ENCODE data around the gene CASP4.
A peak's percentile ranks its signal among the peaks of the same experiment; 100 is the strongest.

The CASP4 gene

GRCh38 chr11:104968355-104968855 is at the start of gene CASP4:
Gene CASP4, minus strand, starts transcription at chr11:104968574. Its CDS starts 49 bp downstream, at chr11:104968525.
- peaks cover 54% of the 10 kb centered on the region for H3K36me3 Mint-ChIP-seq
- no peaks in the 10 kb centered on the region for H3K27me3 Mint-ChIP-seq
- peaks cover 29% of the 10 kb centered on the region for H3K9me3 Mint-ChIP-seq
- no peak for DNase-seq
- H3K4me1 Mint-ChIP-seq, result peaks cover 35% of the 10 kb centered on the region
- H3K27ac Mint-ChIP-seq, result peak within 1 kb of the TSS; percentile 92
- peak within 1 kb of the TSS; percentile 89 for H3K4me3 Mint-ChIP-seq
- CTCF ChIA-PET, result no interaction called here

DNA sequence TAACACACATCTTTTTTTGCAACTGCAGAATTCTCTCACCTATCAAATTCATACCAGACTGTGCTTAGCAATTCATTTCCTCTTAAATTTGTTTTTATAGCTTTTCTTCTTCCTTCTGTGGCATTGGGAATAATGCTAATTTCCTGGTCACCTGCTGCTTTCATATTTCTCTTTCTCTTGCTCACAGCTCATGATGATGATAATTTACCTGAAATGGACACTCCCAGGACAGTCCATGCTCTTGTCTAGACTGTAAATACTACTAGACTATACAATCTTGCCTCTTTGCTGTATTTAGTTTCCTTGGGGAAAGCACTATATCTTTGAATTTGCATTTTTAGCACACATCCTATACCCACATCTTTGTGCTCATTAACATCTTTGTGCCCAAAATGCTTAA is 39.1 kb upstream of the CASP4 start:
- Mint-ChIP-seq H3K36me3 (no peaks in the 10 kb centered on the region), H3K27ac (no peak overlapping the region), H3K27me3 (no peaks in the 10 kb centered on the region), H3K9me3 (no peaks in the 10 kb centered on the region), H3K4me3 (no peak overlapping the region), H3K4me1 (no peaks in the 10 kb centered on the region)
- no peak for DNase-seq
- CTCF ChIA-PET, result no interaction called here

DNA sequence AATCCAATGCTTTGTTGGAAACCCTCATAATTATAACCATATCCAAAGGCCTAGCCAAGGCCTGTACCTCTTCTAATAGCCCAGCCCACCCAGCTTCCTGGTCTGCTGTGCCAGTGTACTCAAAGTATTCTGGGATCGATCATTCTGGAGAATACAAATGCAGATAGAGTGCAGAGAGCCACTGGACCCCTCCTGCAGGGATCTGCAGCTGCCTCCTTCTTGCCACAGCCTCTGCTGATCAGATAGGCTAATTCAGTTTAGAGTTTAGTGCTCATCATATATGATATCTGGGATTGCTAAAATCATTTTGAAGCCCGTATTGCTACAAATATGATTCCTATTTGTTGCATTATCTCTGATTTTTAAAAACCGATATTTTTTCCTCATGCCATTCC is 37.1 kb upstream of the CASP4 start:
- DNase-seq, result no peak
- Mint-ChIP-seq H3K27me3 (no peaks in the 10 kb centered on the region), H3K36me3 (no peaks in the 10 kb centered on the region), H3K4me1 (peaks cover 5% of the 10 kb centered on the region), H3K9me3 (no peaks in the 10 kb centered on the region), H3K27ac (no peak overlapping the region), H3K4me3 (no peak overlapping the region)
- CTCF ChIA-PET, result no interaction called here

DNA sequence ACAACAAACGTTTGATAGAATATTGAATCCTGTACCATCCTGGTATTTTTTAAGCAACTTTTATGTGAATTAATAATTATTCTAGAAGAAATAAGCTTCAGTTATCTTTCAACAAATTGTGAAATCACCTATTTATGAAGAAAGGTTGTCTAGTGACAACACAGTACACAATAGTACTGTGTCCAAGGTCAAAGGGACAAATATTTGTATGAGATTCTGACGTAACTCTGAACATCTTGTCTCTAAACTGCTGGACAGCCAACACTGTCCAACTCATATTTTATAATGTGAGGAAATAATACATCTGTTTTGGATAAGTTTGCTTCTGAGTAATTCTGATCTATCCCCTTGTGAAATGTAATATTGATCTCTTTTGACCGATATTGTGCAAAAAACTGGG is 35.6 kb upstream of the CASP4 start:
- CTCF ChIA-PET, result no interaction called here
- Mint-ChIP-seq H3K4me1 (peaks cover 12% of the 10 kb centered on the region), H3K27me3 (no peaks in the 10 kb centered on the region)

DNA sequence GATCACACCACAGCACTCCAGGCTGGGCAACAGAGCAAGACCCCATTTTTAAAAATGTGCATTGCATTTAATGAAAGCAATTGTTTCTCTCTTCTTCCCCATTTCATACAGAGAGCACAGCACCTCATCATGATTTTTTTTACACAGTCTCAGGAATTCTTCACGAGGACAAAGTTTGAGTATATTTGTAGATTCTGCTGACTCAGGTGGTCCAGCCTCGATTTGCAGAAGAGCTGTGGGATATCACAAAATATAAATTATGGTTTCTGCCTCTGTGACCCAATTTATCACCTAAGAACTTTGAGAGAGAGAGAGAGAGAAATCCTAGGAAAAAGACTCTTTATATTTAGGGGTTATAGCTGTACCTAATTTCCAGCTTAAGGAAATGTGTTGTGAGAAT is 34.8 kb upstream of the CASP4 start:
- CTCF ChIA-PET, result interaction anchor here (0.9 kb wide), 1 partner anchor 394 kb away, joined by 3 read pairs; no protein-coding TSS in a partner anchor
- no peak for DNase-seq
- Mint-ChIP-seq H3K27ac (no peak overlapping the region), H3K4me3 (no peak overlapping the region), H3K27me3 (no peaks in the 10 kb centered on the region), H3K36me3 (no peaks in the 10 kb centered on the region), H3K4me1 (peaks cover 12% of the 10 kb centered on the region), H3K9me3 (no peaks in the 10 kb centered on the region)

More for the DNA sequence above, 35.6 kb upstream of the CASP4 start:
- DNase-seq, result no peak
- Mint-ChIP-seq H3K4me3 (no peak overlapping the region), H3K36me3 (no peaks in the 10 kb centered on the region), H3K9me3 (no peaks in the 10 kb centered on the region), H3K27ac (no peak overlapping the region)

- no peak overlapping the region for H3K27ac Mint-ChIP-seq
- no peak overlapping the region for H3K4me3 Mint-ChIP-seq
- peak; percentile 59 for DNase-seq
- no peaks in the 10 kb centered on the region for H3K9me3 Mint-ChIP-seq
- no peaks in the 10 kb centered on the region for H3K36me3 Mint-ChIP-seq
- H3K27me3 Mint-ChIP-seq, result no peaks in the 10 kb centered on the region
- CTCF ChIA-PET, result interaction anchor here (0.9 to 1.2 kb wide), 2 partner anchors 14 to 33 kb away, joined by 3 read pairs; no protein-coding TSS in a partner anchor
- peaks cover 12% of the 10 kb centered on the region for H3K4me1 Mint-ChIP-seq
Observed at GRCh38 chr11:105000797-105001196, 32.4 kb upstream of the CASP4 start.

DNA sequence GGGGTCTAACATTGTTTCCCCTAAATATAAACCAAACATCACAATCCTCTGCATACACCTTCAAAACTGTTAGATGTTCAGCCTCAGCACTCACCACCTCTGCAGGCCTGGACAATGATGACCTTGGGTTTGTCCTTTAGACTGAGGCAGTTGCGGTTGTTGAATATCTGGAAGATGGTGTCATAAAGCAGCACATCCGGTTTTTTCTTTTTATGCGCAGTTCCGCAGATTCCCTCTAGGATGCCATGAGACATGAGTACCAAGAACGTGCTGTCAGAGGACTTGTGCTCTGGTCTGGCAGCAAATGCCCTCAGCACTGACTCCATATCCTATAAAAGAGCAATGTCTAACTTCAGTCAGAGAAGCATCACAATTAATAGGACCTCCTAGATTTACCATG is 31.8 kb upstream of the CASP4 start:
- Mint-ChIP-seq H3K27me3 (no peaks in the 10 kb centered on the region), H3K9me3 (no peaks in the 10 kb centered on the region), H3K27ac (no peak overlapping the region), H3K4me1 (peaks cover 12% of the 10 kb centered on the region), H3K4me3 (no peak overlapping the region), H3K36me3 (no peaks in the 10 kb centered on the region)
- CTCF ChIA-PET, result interaction anchor here (0.9 to 1.2 kb wide), 2 partner anchors 14 to 34 kb away, joined by 3 read pairs; no protein-coding TSS in a partner anchor
- no peak for DNase-seq

- no peaks in the 10 kb centered on the region for H3K27me3 Mint-ChIP-seq
- DNase-seq, result no peak
- H3K27ac Mint-ChIP-seq, result no peak overlapping the region
- peaks cover 16% of the 10 kb centered on the region for H3K4me1 Mint-ChIP-seq
- no peaks in the 10 kb centered on the region for H3K36me3 Mint-ChIP-seq
- H3K4me3 Mint-ChIP-seq, result no peak overlapping the region
- no peaks in the 10 kb centered on the region for H3K9me3 Mint-ChIP-seq
- CTCF ChIA-PET, result no interaction called here
Observed at GRCh38 chr11:104999721-105000120, 31.3 kb upstream of the CASP4 start.

GRCh38 chr11:104997288-104997687 is 28.9 kb upstream of the CASP4 start:
- Mint-ChIP-seq H3K27ac (no peak overlapping the region), H3K4me1 (peaks cover 27% of the 10 kb centered on the region), H3K27me3 (no peaks in the 10 kb centered on the region), H3K4me3 (no peak overlapping the region), H3K36me3 (no peaks in the 10 kb centered on the region), H3K9me3 (no peaks in the 10 kb centered on the region)
- DNase-seq, result no peak
- CTCF ChIA-PET, result interaction anchor here (1.1 kb wide), 1 partner anchor 93 kb away, joined by 3 read pairs; no protein-coding TSS in a partner anchor

DNA sequence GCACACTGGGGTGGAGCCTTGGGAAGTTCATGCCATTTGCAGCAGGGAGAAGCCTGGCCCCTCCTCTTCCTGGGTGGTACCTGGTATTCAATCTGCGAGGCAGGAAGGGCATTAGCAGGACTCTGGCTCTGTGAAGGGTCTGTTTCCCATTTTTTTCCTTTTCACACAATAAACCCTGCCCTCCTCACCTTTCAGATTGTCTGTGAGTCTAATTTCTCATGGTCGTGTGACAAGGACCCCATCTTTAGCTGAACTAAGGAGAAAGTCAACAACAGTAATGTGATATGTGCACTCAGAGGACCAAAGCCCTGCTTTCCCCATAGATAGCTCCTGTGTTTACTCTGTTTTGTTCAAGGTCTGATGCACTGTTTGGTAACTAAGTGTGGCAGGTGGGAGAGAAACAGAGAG is 26.6 kb upstream of the CASP4 start:
- CTCF ChIA-PET, result no interaction called here
- no peak overlapping the region for H3K4me3 Mint-ChIP-seq

DNA sequence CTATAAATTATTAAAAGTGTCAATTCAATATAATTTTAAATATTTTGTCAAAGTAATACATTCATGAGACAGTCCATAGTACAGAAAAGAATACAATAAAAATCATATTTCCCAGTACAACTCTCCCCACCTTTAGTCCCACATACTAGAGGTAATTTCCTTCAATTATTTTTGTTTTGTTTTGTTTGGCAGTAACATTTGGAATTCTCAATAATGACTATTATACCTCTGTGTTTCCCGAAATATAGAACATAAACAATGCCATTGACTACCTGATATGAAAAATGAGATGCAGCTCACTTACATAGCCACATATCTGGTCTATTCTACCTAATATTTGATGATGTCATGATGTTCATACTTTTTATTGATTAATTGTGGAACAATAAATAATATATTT is 24.4 kb upstream of the CASP4 start:
- no peaks in the 10 kb centered on the region for H3K9me3 Mint-ChIP-seq
- H3K27me3 Mint-ChIP-seq, result no peaks in the 10 kb centered on the region
- peaks cover 16% of the 10 kb centered on the region for H3K4me1 Mint-ChIP-seq
- CTCF ChIA-PET, result no interaction called here
- no peaks in the 10 kb centered on the region for H3K36me3 Mint-ChIP-seq
- no peak overlapping the region for H3K4me3 Mint-ChIP-seq
- no peak for DNase-seq
- H3K27ac Mint-ChIP-seq, result no peak overlapping the region

More for the DNA sequence above, 26.6 kb upstream of the CASP4 start:
- Mint-ChIP-seq H3K4me1 (peaks cover 18% of the 10 kb centered on the region), H3K36me3 (no peaks in the 10 kb centered on the region), H3K9me3 (no peaks in the 10 kb centered on the region), H3K27ac (no peak overlapping the region), H3K27me3 (no peaks in the 10 kb centered on the region)
- DNase-seq, result no peak

DNA sequence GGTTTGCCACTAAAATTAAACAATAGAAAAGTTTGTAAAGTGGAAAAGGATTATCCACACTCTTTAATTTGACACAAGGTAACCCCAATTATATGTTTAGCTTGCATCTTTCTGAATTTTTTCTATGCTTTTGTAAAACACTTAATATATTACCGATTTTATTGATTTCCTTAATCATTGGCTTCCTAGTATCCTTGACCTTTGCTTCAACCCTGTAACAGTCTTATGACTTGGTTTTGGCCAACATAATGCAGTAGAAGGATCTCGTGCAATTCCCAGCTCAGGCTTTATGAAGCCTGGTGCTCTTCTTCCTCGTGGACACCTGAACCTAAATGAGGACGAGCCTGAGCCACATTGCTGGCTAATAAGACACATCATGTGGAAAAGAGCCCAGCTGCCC is 23.6 kb upstream of the CASP4 start:
- CTCF ChIA-PET, result no interaction called here
- Mint-ChIP-seq H3K4me1 (peaks cover 16% of the 10 kb centered on the region), H3K9me3 (peaks cover 2% of the 10 kb centered on the region), H3K27ac (no peak overlapping the region), H3K4me3 (no peak overlapping the region), H3K36me3 (no peaks in the 10 kb centered on the region), H3K27me3 (no peaks in the 10 kb centered on the region)
- DNase-seq, result no peak

GRCh38 chr11:104984808-104985207 is 16.4 kb upstream of the CASP4 start:
- CTCF ChIA-PET, result interaction anchor here (0.6 kb wide), 1 partner anchor 14 kb away, joined by 3 read pairs; no protein-coding TSS in a partner anchor

DNA sequence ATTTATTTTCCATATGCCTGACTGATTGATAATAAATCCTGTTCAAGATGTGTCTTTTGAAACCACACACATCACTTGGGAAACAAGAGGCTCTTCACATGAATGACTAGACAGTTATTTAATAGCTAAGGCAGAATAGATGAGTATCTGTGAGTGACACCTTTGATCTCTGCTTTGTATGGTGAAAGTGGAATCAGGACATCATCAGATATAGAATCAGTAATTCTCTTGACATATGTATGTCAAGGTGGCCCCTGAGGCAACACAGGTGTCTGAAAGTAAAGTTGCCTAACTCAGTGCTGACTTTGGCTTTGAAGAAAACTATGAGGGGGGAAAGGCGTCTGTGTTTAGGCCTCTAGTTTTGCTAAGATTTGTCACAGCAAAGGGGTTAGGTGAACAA is 11.5 kb upstream of the CASP4 start:
- Mint-ChIP-seq H3K36me3 (no peaks in the 10 kb centered on the region), H3K27ac (no peak overlapping the region), H3K4me3 (no peak overlapping the region), H3K27me3 (no peaks in the 10 kb centered on the region), H3K9me3 (peaks cover 4% of the 10 kb centered on the region), H3K4me1 (no peaks in the 10 kb centered on the region)
- CTCF ChIA-PET, result no interaction called here
- no peak for DNase-seq

More at GRCh38 chr11:104984808-104985207, 16.4 kb upstream of the CASP4 start:
- no peak for DNase-seq
- H3K36me3 Mint-ChIP-seq, result no peaks in the 10 kb centered on the region
- no peak overlapping the region for H3K27ac Mint-ChIP-seq
- H3K9me3 Mint-ChIP-seq, result peaks cover 2% of the 10 kb centered on the region
- no peaks in the 10 kb centered on the region for H3K27me3 Mint-ChIP-seq
- no peaks in the 10 kb centered on the region for H3K4me1 Mint-ChIP-seq
- H3K4me3 Mint-ChIP-seq, result no peak overlapping the region

DNA sequence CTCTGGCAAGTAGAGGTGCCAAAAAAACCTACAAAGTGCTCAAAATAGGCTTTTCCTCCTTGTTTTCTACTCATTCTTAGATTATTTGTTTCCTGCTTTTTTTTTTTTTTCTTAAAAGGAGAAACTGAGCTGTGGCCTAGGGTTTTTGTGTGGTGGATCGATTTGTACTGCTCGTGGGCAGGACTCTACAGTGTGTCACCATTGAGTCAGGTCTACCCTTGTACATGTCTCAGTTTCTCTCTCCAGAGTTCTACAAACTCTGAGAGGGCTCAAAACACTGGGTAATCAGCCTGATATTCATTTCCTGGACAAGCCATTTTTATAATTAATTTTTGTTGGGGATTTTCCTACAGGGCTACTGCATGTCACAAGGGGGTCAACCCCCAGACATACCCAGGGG is 5.2 kb upstream of the CASP4 start:
- Mint-ChIP-seq H3K4me3 (no peak overlapping the region), H3K36me3 (peaks cover 18% of the 10 kb centered on the region), H3K9me3 (peaks cover 29% of the 10 kb centered on the region), H3K27ac (no peak overlapping the region), H3K27me3 (no peaks in the 10 kb centered on the region), H3K4me1 (peaks cover 6% of the 10 kb centered on the region)
- CTCF ChIA-PET, result no interaction called here
- no peak for DNase-seq
